ENCODE results near the gene CWC22.
"Not testable (repeated sequence)": the region's sequence is repeated elsewhere in the genome, so short reads cannot be mapped to it uniquely, and the experiment has no call there.

The CWC22 gene

GRCh38 chr2:179936141-179936540 lies 71.0 kb downstream of the CWC22 start:
- TF ChIP-seq, protein P1, sequence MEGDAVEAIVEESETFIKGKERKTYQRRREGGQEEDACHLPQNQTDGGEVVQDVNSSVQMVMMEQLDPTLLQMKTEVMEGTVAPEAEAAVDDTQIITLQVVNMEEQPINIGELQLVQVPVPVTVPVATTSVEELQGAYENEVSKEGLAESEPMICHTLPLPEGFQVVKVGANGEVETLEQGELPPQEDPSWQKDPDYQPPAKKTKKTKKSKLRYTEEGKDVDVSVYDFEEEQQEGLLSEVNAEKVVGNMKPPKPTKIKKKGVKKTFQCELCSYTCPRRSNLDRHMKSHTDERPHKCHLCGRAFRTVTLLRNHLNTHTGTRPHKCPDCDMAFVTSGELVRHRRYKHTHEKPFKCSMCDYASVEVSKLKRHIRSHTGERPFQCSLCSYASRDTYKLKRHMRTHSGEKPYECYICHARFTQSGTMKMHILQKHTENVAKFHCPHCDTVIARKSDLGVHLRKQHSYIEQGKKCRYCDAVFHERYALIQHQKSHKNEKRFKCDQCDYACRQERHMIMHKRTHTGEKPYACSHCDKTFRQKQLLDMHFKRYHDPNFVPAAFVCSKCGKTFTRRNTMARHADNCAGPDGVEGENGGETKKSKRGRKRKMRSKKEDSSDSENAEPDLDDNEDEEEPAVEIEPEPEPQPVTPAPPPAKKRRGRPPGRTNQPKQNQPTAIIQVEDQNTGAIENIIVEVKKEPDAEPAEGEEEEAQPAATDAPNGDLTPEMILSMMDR (conservative IDR thresholded peaks at IDR 0.05), result no peak
- no peak overlapping the region for H3K27ac ChIP-seq

DNA sequence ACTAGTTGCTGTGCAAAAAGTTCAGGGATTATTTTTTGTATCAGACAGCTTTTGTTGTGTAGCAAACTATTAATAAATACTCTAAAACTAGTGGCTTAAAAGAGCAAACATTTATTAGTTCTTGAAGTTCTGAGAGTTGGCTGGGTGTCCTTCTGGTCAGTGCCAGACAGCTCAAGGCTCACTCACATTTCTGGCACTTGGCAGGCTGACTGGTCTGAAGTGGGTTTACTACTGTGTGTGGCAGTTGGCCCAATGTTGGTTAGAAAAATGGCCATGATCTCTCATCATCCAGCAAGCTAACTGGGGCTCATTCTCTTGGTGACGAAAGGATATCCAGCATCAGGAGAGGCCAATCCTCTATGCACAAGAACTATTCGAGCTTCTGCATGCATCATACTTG lies 74.3 kb downstream of the CWC22 start:
- H3K27ac ChIP-seq, result no peak overlapping the region
- TF ChIP-seq, protein P1 (conservative IDR thresholded peaks at IDR 0.05), result no peak

DNA sequence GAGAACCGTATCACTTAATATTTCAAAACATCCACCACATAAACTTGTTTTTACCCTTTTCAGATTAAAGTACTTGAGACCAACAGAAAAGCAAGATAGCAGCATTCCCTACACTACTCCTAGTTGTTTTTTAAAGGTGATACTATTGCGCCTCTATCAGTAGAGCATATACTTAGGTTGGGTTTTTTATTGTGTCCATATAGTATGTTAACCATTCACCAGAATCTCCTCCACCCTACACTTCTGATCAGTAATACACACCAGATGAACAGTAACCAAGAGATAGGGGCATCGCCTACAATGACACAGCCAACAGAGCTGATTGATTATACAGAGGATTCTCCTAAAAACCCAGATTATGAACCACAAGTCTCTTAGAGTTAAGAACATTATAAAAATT lies 75.6 kb downstream of the CWC22 start:
- no peak overlapping the region for H3K27ac ChIP-seq
- TF ChIP-seq, protein P1 (conservative IDR thresholded peaks at IDR 0.05), result no peak

DNA sequence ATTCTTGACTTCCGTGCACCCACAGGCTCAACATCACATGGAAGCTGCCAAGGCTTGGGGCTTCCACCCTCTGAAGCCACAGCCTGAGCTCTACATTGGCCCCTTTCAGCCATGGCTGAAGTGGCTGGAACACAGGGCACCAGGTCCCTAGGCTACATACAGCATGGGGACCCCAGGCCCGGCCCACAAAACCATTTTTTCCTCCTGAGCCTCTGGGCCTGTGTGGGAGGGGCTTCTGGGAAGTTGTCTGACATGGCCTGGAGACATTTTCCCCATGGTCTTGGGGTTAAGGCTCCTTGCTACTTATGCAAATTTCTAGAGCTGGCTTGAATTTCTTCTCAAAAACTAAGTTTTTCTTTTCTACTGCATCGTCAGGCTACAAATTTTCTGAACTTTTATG lies 77.1 kb downstream of the CWC22 start:
- not testable (repeated sequence) for H3K27ac ChIP-seq

DNA sequence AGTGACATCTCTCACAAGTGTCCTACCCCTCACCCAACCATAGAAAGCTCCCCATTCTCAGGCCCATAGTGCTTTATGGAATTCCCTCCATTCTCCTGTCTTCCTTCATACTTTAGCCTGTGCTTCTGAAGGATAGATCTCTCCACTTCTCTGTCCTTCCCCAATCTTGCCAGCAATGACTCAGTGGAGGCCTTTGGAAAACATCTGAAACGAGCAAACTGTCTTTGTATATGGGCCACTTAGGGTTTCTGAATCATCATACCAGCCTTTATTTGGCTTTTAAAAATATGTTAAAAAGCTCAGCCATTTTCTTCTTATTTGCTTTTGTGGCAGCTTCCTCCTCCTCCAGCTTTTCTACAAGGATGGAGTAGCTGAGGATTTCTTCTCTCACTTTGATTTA lies 80.1 kb downstream of the CWC22 start:
- TF ChIP-seq, protein P1 (conservative IDR thresholded peaks at IDR 0.05), result no peak
- H3K27ac ChIP-seq, result no peak overlapping the region

DNA sequence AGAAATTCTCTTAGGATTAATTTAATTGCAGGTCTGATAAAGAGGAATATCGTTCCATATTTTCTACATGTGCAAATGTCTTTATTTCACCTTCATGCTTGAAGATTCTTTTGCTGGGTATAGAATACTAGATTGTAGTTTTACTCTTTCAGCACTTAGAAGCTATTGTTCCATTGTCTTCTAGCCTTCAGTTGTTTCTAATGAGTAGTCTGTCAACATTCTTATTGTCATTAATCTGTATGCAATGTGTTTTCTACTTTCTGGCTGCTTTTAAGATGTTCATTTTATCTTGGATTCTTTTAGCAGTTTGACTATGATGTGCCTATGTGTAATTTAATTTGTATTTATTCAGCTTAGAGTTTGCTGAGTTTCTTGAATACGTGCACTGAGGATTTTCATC lies 81.4 kb downstream of the CWC22 start:
- H3K27ac ChIP-seq, result no peak overlapping the region
- TF ChIP-seq, protein P1 (conservative IDR thresholded peaks at IDR 0.05), result no peak

GRCh38 chr2:179917272-179917671 lies 89.8 kb downstream of the CWC22 start:
- TF ChIP-seq, protein P1 (conservative IDR thresholded peaks at IDR 0.05), result no peak
- no peak overlapping the region for H3K27ac ChIP-seq

- no peak overlapping the region for H3K27ac ChIP-seq
- TF ChIP-seq, protein P1 (conservative IDR thresholded peaks at IDR 0.05), result no peak
Observed at GRCh38 chr2:179915395-179915992, 91.6 kb downstream of the CWC22 start.

Data from VCaP (cell line).